ENCODE results near the gene KAT2A.

KAT2A gene

GRCh38 chr17:42112552-42113176 lies 8.5 kb downstream of the KAT2A start, which contains the start of gene DHX58:
Gene DHX58, minus strand, starts transcription at chr17:42112714. Its CDS starts 822 bp downstream, at chr17:42111892.
- TF ChIP-seq ZSCAN4 (tag by site-specific recombination; IDR thresholded peaks at IDR 0.05) (no peak), ZNF843 (tag by site-specific recombination; IDR thresholded peaks at IDR 0.05) (no peak), ZBTB17 (tag by site-specific recombination; IDR thresholded peaks at IDR 0.05) (peak; percentile 73), ZNF223 (tag by site-specific recombination; IDR thresholded peaks at IDR 0.05) (0 out of 2 replicates have a peak, but pooled peaks have one; percentile 39), ZNF335 (tag by site-specific recombination; conservative IDR thresholded peaks at IDR 0.05) (peak; percentile 59)
- TF ChIP-seq, protein P1, sequence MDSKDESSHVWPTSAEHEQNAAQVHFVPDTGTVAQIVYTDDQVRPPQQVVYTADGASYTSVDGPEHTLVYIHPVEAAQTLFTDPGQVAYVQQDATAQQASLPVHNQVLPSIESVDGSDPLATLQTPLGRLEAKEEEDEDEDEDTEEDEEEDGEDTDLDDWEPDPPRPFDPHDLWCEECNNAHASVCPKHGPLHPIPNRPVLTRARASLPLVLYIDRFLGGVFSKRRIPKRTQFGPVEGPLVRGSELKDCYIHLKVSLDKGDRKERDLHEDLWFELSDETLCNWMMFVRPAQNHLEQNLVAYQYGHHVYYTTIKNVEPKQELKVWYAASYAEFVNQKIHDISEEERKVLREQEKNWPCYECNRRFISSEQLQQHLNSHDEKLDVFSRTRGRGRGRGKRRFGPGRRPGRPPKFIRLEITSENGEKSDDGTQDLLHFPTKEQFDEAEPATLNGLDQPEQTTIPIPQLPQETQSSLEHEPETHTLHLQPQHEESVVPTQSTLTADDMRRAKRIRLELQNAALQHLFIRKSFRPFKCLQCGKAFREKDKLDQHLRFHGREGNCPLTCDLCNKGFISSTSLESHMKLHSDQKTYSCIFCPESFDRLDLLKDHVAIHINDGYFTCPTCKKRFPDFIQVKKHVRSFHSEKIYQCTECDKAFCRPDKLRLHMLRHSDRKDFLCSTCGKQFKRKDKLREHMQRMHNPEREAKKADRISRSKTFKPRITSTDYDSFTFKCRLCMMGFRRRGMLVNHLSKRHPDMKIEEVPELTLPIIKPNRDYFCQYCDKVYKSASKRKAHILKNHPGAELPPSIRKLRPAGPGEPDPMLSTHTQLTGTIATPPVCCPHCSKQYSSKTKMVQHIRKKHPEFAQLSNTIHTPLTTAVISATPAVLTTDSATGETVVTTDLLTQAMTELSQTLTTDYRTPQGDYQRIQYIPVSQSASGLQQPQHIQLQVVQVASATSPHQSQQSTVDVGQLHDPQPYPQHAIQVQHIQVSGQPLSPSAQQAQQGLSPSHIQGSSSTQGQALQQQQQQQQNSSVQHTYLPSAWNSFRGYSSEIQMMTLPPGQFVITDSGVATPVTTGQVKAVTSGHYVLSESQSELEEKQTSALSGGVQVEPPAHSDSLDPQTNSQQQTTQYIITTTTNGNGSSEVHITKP (tag by site-specific recombination; IDR thresholded peaks at IDR 0.05), result peak; percentile 49
- Histone ChIP-seq H3K36me3 (ENCODE audit: control insufficient read depth in 2 of 2, insufficient read depth in 1 of 2, low read length in 2 of 2) (peaks cover 5 to 46% of the 10 kb centered on the region in 2 experiments; a peak in 2 of 3 replicates), H3K4me1 (ENCODE audit: control insufficient read depth, insufficient read depth, low read length) (peaks cover 4% of the 10 kb centered on the region; the same call in 1 of the 2 replicates), H3K27ac (ENCODE audit: extremely low read depth, low read depth, low read length) (no peak within 1 kb of the TSS), H3K4me3 (ENCODE audit: low read depth, low read length) (no peak within 1 kb of the TSS), H3K9me3 (ENCODE audit: control insufficient read depth, insufficient read depth, low read depth, low read length) (no peaks in the 10 kb centered on the region)
- POLR2A ChIA-PET, result interaction anchor here (1.3 to 1.8 kb wide), 2 partner anchors 9 to 86 kb away, joined by 4 read pairs; no protein-coding TSS in a partner anchor
- CTCF ChIA-PET, result interaction anchor here (0.5 to 17.1 kb wide), 11 partner anchors 9 to 418 kb away, joined by 3 to 260 read pairs (median 3); partner anchors contain the start of genes DNAJC7 and NKIRAS2

DNA sequence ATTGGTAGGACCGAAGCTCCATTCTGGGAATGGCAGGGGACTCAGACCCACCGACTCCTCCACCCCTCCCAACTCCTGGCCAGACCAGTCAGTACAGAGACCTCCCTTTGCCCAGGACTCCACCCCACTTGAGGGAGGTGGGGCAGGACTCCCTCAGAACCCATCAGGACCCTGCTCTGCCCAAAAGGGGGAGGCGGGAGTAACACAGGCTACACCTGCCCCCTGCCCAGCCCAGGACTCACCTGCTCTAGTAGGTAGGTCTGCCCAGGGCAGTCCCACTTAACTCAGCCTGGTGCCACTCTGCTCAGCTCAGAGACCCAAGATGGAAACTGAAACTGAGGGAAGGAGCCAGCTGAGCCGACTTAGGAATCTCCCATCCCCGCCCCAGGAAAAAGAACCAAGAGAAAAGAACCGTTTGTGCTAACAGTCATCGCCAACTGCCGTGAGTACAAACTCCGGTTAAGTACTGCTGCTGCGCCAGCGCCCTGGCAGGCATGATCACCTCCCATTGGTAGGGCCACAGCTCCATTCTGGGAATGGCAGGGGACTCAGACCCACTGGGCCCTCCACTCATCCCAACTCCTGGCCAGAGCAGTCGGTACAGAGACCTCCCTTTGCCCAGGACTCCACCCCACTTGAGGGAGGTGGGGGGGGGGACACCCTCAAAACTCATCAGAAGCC lies 9.2 kb downstream of the KAT2A start:
- POLR2A ChIA-PET, result interaction anchor here (1.2 to 1.8 kb wide), 2 partner anchors 9 kb away, joined by 4 read pairs; partner anchors contain the start of gene KAT2A
- Histone ChIP-seq H3K36me3 (ENCODE audit: control insufficient read depth in 2 of 2, insufficient read depth in 1 of 2, low read length in 2 of 2) (peaks cover 5 to 39% of the 10 kb centered on the region in 2 experiments; a peak in 2 of 3 replicates), H3K4me1 (ENCODE audit: control insufficient read depth, insufficient read depth, low read length) (peaks cover 4% of the 10 kb centered on the region; the same call in 1 of the 2 replicates), H3K9me3 (ENCODE audit: control insufficient read depth, insufficient read depth, low read depth, low read length) (no peaks in the 10 kb centered on the region), H3K27ac (ENCODE audit: extremely low read depth, low read depth, low read length) (no peak overlapping the region), H3K4me3 (ENCODE audit: low read depth, low read length) (no peak overlapping the region)
- CTCF ChIA-PET, result interaction anchor here (0.6 to 17.1 kb wide), 6 partner anchors 10 to 152 kb away, joined by 3 to 260 read pairs (median 4); partner anchors contain the start of genes DNAJC7 and NKIRAS2
- TF ChIP-seq SP2 (tag by site-specific recombination; IDR thresholded peaks at IDR 0.05), result peak; percentile 63
- TF ChIP-seq SALL2 (tag by site-specific recombination; IDR thresholded peaks at IDR 0.05; ENCODE audit: borderline replicate concordance), result no peak
- TF ChIP-seq, protein P1 (tag by site-specific recombination; IDR thresholded peaks at IDR 0.05), result peak; percentile 42; the same call in 1 of the 2 replicates
- peak; percentile 51 for TF ChIP-seq SP3 (tag by site-specific recombination; IDR thresholded peaks at IDR 0.05)
- TF ChIP-seq ZNF335 (tag by site-specific recombination; conservative IDR thresholded peaks at IDR 0.05), result no peak
- TF ChIP-seq KLF1 (tag by site-specific recombination; IDR thresholded peaks at IDR 0.05), result 0 out of 2 replicates have a peak, but pooled peaks have one; percentile 38
- TF ChIP-seq, protein P2, sequence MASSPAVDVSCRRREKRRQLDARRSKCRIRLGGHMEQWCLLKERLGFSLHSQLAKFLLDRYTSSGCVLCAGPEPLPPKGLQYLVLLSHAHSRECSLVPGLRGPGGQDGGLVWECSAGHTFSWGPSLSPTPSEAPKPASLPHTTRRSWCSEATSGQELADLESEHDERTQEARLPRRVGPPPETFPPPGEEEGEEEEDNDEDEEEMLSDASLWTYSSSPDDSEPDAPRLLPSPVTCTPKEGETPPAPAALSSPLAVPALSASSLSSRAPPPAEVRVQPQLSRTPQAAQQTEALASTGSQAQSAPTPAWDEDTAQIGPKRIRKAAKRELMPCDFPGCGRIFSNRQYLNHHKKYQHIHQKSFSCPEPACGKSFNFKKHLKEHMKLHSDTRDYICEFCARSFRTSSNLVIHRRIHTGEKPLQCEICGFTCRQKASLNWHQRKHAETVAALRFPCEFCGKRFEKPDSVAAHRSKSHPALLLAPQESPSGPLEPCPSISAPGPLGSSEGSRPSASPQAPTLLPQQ (tag by site-specific recombination; IDR thresholded peaks at IDR 0.05), result no peak
